Testis (tissue), 3 donors: ENCODE data around the gene C6orf15. TPM values are rescaled to one million over a fixed set of nuclear protein-coding genes. Genes with fewer than 3 reads are reported as not detected.
A peak's percentile ranks its signal among the peaks of the same experiment; 100 is the strongest.

Experiments used
- DNase-seq: peaks from one replicate; pipeline ENCODE4 v3.0.0-alpha.2; 2019
- H3K27ac ChIP-seq, 2 donors: fragments of 200-600 bp; sonication (generic); one replicate each; pipeline ENCODE4 v1.5.1; 2019
- H3K27me3 ChIP-seq: fragments of 200-600 bp; sonication (generic); one replicate; pipeline ENCODE4 v1.5.1; 2019
- H3K36me3 ChIP-seq: fragments of 200-600 bp; sonication (generic); one replicate; pipeline ENCODE4 v1.5.1; 2017; ENCODE audit warnings: low read depth; ENCODE audit errors: missing control alignments
- H3K4me1 ChIP-seq: fragments of 200-600 bp; sonication (generic); one replicate; pipeline ENCODE4 v1.5.1; 2019
- H3K4me3 ChIP-seq, 2 donors: fragments of 200-600 bp; sonication (generic); one replicate each; pipeline ENCODE4 v1.5.1; 2017 to 2019
- H3K9me3 ChIP-seq: fragments of 200-600 bp; sonication (generic); one replicate; pipeline ENCODE4 v1.5.1; 2017
- CTCF ChIP-seq, 3 experiments: fragments of 450-650 bp in 2 of 3; fragments of 200-600 bp in 1 of 3; sonication (generic) in 1 of 3; IDR thresholded peaks; one replicate each; pipeline ENCODE4 v1.5.1; 2016 to 2019; ENCODE audit warnings: antibody characterized with exemption in 3 of 3, mild to moderate bottlenecking in 2 of 3, moderate library complexity in 1 of 3
- POLR2A ChIP-seq: fragments of 450-650 bp; IDR thresholded peaks from one replicate; pipeline ENCODE4 v1.6.1; 2017; ENCODE audit warnings: antibody characterized with exemption, mild to moderate bottlenecking, moderate library complexity
- WGBS, 2 donors: methylation state at CpG; one replicate each; pipeline ENCODE4 v1.1.5; 2018; 5-methylcytosine and 5-hydroxymethylcytosine counted together
- intact Hi-C: fragments of 100-400 bp; cut with DNase I; formaldehyde crosslinking; loops from one replicate; pipeline ENCODE4 v1.15.1; 2023; ENCODE audit warnings: low total_unique reads
- polyA plus RNA-seq: library from polyadenylated mRNA; stranded (reverse); fragments of 350-450 nt; fragmentation: Illumina TruSeq; extraction: RNeasy Lipid Tissue Mini Kit (QIAGEN cat#74804); gene quantifications from one replicate; pipeline ENCODE4 v1.2.3, GENCODE V29; 2014; ENCODE audit warnings: low read depth, low replicate concordance; ENCODE audit not compliant: insufficient read depth
- total RNA-seq, 2 donors: library from RNA; depleted of rRNA; stranded (reverse); fragments of >200 nt; gene quantifications; one replicate each; pipeline ENCODE4 v1.2.3, GENCODE V29; 2016

Gene C6orf15
- total and polyA plus RNA-seq, 3 donors from 2014 or later: not detected

DNA sequence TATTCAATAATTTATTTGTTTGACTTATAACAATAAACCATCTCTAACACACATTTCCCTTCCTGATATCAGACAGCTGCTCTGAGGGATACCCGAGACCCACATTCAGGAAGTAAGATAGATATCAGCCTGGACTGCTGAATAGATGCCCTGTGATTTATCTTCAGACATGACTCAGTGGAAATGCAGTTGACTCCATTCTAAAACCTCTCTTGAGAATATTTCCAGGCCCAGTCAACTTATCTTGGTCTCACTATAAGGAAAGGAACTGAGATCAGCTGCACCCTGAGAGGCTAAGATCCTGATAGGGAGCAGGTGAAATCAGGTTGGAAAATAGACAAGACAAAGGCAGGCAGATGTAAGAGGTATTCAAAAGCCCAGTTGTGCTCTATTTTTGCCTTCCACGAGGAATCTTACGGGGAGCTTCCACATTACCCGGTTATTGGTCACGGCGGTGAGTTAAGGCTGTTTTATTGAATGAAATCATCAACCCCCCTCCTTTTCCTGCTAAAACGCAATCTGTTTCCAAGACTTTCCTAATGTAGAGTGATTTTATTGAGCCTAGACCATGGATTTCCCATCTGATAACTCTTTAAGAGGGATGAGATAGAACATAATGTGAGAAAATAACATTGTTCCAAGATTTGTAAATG is 25.5 kb downstream of the C6orf15 start:
- TF ChIP-seq CTCF (IDR thresholded peaks at IDR 0.05) (no peak), POLR2A (no peak)
- Histone ChIP-seq H3K27me3 (no peaks in the 10 kb centered on the region), H3K4me3 (no peak overlapping the region), H3K4me1 (no peaks in the 10 kb centered on the region), H3K36me3 (no peaks in the 10 kb centered on the region), H3K9me3 (no peaks in the 10 kb centered on the region), H3K27ac (no peak overlapping the region)
- no peak for DNase-seq
- 33 to 42% methylated on average over 7 of the region's 7 CpGs for WGBS, 2 donors
- intact Hi-C loops: no loop called here

- H3K4me1 ChIP-seq: peaks cover 5% of the 10 kb centered on the region
- WGBS, 2 donors: 62 to 75% methylated on average over 8 of the region's 8 CpGs
- no peak for TF ChIP-seq POLR2A
- TF ChIP-seq CTCF (IDR thresholded peaks at IDR 0.05): peak in 2 of 3 experiments; percentile 3 to 28
- H3K27ac ChIP-seq: no peak overlapping the region
- no peaks in the 10 kb centered on the region for H3K27me3 ChIP-seq
- no peaks in the 10 kb centered on the region for H3K36me3 ChIP-seq
- no peak overlapping the region for H3K4me3 ChIP-seq
- peak; percentile 41 for DNase-seq
- H3K9me3 ChIP-seq: no peaks in the 10 kb centered on the region
- intact Hi-C loops: no loop called here
These were observed 28.5 kb downstream of the C6orf15 start for GRCh38 chr6:31083742-31084354.

DNA sequence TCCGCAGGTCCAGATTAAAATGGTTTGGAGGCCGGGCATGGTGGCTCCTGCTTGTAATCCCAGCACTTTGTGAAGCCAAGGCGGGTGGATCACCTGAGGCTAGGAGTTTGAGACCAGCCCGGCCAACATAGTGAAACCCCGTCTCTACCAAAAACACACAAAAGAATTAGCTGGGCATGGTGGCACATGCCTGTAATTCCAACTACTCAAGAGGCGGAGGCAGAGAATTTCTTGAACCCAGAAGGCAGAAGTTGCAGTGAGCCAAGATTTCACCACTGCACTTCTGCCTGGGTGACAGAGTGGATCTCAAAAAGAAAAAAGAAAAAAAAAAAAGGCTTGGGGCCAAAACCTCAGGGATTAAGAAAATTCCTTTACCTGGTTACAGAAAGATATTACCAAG is 30.5 kb downstream of the C6orf15 start:
- no peak overlapping the region for H3K4me3 ChIP-seq
- intact Hi-C loops: no loop called here
- no peaks in the 10 kb centered on the region for H3K36me3 ChIP-seq
- H3K9me3 ChIP-seq: no peaks in the 10 kb centered on the region
- DNase-seq: no peak
- 85 to 86% methylated on average over 6 of the region's 6 CpGs for WGBS, 2 donors
- peaks cover 5% of the 10 kb centered on the region for H3K4me1 ChIP-seq
- no peaks in the 10 kb centered on the region for H3K27me3 ChIP-seq
- no peak overlapping the region for H3K27ac ChIP-seq
- no peak for TF ChIP-seq CTCF (IDR thresholded peaks at IDR 0.05)
- TF ChIP-seq POLR2A: no peak

- TF ChIP-seq POLR2A (no peak), CTCF (IDR thresholded peaks at IDR 0.05) (peak; percentile 37 to 77 (median 58))
- Histone ChIP-seq H3K27ac (no peak overlapping the region), H3K4me3 (no peak overlapping the region), H3K4me1 (peaks cover 5% of the 10 kb centered on the region), H3K36me3 (no peaks in the 10 kb centered on the region), H3K9me3 (no peaks in the 10 kb centered on the region), H3K27me3 (no peaks in the 10 kb centered on the region)
- intact Hi-C loops: no loop called here
- DNase-seq: peak; percentile 82
- WGBS, 2 donors: 13 to 15% methylated on average over 22 of the region's 22 CpGs
These were observed 32.6 kb downstream of the C6orf15 start for GRCh38 chr6:31079656-31080261.
